Psoas muscle (tissue), 8 donors: ENCODE measurements around the gene DGKB. TPM values are rescaled to one million over a fixed set of nuclear protein-coding genes. Genes with fewer than 3 reads are reported as not detected.

Experiments
- ATAC-seq, 4 donors: fragments of 200-7000 bp; cut with Tn5 transposase; one replicate each; pipeline ENCODE4 v1.9.1; 2020; ENCODE audit warnings: moderate library complexity in 3 of 4, mild to moderate bottlenecking in 2 of 4
- DNase-seq, 2 donors: peaks; one replicate each; pipeline ENCODE4 v3.0.0-alpha.2; 2020
- H3K27ac ChIP-seq: fragments of 200-600 bp; one replicate; pipeline ENCODE4 v1.8.0; 2022
- H3K27me3 ChIP-seq, 3 donors: fragments of 200-600 bp in 1 of 3; one replicate each; pipeline versions ENCODE4 v1.6.1 to v1.8.0; 2013 to 2022; ENCODE audit warnings: low read length in 2 of 3, mild to moderate bottlenecking in 2 of 3, moderate library complexity in 1 of 3; ENCODE audit not compliant: insufficient read depth in 3 of 3
- H3K36me3 ChIP-seq, 2 donors: fragments of 200-600 bp in 1 of 2; one replicate each; pipeline versions ENCODE4 v1.6.1 to v1.8.0; 2013 to 2022; ENCODE audit warnings: low read depth in 1 of 2, mild to moderate bottlenecking in 1 of 2, moderate library complexity in 1 of 2; ENCODE audit not compliant: insufficient read depth in 1 of 2
- H3K4me1 ChIP-seq: fragments of 200-600 bp; one replicate; pipeline ENCODE4 v1.8.0; 2022
- H3K4me3 ChIP-seq: fragments of 200-600 bp; one replicate; pipeline ENCODE4 v1.8.0; 2022; ENCODE audit warnings: mild to moderate bottlenecking
- H3K9me3 ChIP-seq: fragments of 200-600 bp; one replicate; pipeline ENCODE4 v1.8.0; 2022
- WGBS, 3 donors: extraction: QIAGEN DNeasy Blood & Tissue Kit; methylation state at CpG; one replicate each; pipeline versions ENCODE4 v1.1.6 to v1.1.7; 2013; 5-methylcytosine and 5-hydroxymethylcytosine counted together
- intact Hi-C, 2 donors: fragments of 100-400 bp; cut with DNase I; formaldehyde crosslinking; loops; one replicate each; pipeline versions ENCODE4 v1.11.0 to v1.14.2; 2022
- polyA plus RNA-seq, 3 donors: library from polyadenylated mRNA; stranded (reverse); fragments of 200-250 nt; gene quantifications; one replicate each; pipeline ENCODE4 v1.2.3, GENCODE V29; 2013
- total RNA-seq, 4 donors: library from RNA; stranded (reverse); fragmentation: NEBNext Ultra II Directional in 2 of 4; extraction: Animal tissue kit (Norgen Biotek cat#: 25700) in 2 of 4; gene quantifications; one replicate each; pipeline versions ENCODE4 v1.2.1 to v1.2.4, GENCODE V29; 2021 to 2023
- TF ChIP-seq, protein P1 (sequence below): fragments of 200-600 bp; IDR thresholded peaks from one replicate; pipeline ENCODE4 v1.8.0; 2022; ENCODE audit warnings: antibody characterized with exemption
- donor health status: healthy with polysubstance abuse.
- donor health status: DM: no; HTN: no; CAD: no; lungs with moderate emphysema.
- donor health status: Bipolar disorder and iron deficiency.
- donor health status: healthy.
- donor health status: DM: yes; HTN: yes; CAD: no.
- donor health status: DM: no; HTN: no; CAD: no.
- donor health status: DM: no; HTN: no; CAD: no.
- donor health status: DM: yes; HTN: yes; CAD: no.

The DGKB gene
- total and polyA plus RNA-seq, 7 donors, result 0.01 to 0.26 (median 0.04) TPM; not detected in 2

- intact Hi-C loops, result loop anchor here (5.0 to 10.0 kb wide), 2 partner anchors 48 to 66 kb away; no protein-coding TSS in a partner anchor
- H3K27me3 ChIP-seq, result no peaks in the 10 kb centered on the region
- H3K9me3 ChIP-seq, result no peaks in the 10 kb centered on the region
- no peak for DNase-seq
- 61 to 88% (median 70%) methylated on average over 2 of the region's 2 CpGs for WGBS, 3 donors
- no peak overlapping the region for H3K27ac ChIP-seq
- no peak for ATAC-seq
- peaks cover 5% of the 10 kb centered on the region for H3K4me1 ChIP-seq
- H3K36me3 ChIP-seq, result no peaks in the 10 kb centered on the region
- no peak overlapping the region for H3K4me3 ChIP-seq
- TF ChIP-seq, protein P1, sequence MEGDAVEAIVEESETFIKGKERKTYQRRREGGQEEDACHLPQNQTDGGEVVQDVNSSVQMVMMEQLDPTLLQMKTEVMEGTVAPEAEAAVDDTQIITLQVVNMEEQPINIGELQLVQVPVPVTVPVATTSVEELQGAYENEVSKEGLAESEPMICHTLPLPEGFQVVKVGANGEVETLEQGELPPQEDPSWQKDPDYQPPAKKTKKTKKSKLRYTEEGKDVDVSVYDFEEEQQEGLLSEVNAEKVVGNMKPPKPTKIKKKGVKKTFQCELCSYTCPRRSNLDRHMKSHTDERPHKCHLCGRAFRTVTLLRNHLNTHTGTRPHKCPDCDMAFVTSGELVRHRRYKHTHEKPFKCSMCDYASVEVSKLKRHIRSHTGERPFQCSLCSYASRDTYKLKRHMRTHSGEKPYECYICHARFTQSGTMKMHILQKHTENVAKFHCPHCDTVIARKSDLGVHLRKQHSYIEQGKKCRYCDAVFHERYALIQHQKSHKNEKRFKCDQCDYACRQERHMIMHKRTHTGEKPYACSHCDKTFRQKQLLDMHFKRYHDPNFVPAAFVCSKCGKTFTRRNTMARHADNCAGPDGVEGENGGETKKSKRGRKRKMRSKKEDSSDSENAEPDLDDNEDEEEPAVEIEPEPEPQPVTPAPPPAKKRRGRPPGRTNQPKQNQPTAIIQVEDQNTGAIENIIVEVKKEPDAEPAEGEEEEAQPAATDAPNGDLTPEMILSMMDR, result no peak
Observed at GRCh38 chr7:14769261-14769660, 133.3 kb downstream of the DGKB start.

- no peak overlapping the region for H3K27ac ChIP-seq
- no peaks in the 10 kb centered on the region for H3K27me3 ChIP-seq
- DNase-seq (no peak), ATAC-seq (no peak)
- H3K4me3 ChIP-seq, result no peak overlapping the region
- no peaks in the 10 kb centered on the region for H3K9me3 ChIP-seq
- intact Hi-C loops, result loop anchor here (5.0 to 10.0 kb wide), 2 partner anchors 49 to 67 kb away; no protein-coding TSS in a partner anchor
- H3K36me3 ChIP-seq, result no peaks in the 10 kb centered on the region
- WGBS, 3 donors, result 90 to 92% (median 90%) methylated on average over 2 of the region's 2 CpGs
- TF ChIP-seq, protein P1, result no peak
- peaks cover 13% of the 10 kb centered on the region for H3K4me1 ChIP-seq
Observed at GRCh38 chr7:14767716-14768425, 134.7 kb downstream of the DGKB start.

DNA sequence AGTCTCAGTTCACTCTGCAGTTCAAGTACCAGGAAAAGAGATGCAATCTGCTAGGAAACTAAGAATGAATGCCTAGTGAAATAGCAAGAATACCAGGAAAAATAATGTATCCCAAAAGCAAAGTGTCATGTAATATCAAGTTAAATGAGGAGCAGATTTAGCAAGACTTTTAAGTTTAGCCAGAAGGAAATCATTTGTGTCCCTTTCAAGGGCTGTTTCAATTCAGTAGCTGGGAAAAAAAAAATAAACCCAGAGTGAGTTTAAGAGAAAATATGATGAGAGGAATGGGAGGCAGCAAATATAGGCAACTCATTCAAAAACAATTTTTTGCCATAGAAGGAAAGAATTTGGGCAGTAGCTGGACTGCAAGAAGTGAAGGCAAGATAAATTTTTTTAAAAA lies 135.8 kb downstream of the DGKB start:
- ATAC-seq, result no peak
- H3K27me3 ChIP-seq, result no peaks in the 10 kb centered on the region
- H3K9me3 ChIP-seq, result no peaks in the 10 kb centered on the region
- no peak for DNase-seq
- H3K27ac ChIP-seq, result no peak overlapping the region
- TF ChIP-seq, protein P1, result no peak
- intact Hi-C loops, result loop anchor here (5.0 to 10.0 kb wide), 2 partner anchors 51 to 68 kb away; no protein-coding TSS in a partner anchor
- H3K4me3 ChIP-seq, result no peak overlapping the region
- no peaks in the 10 kb centered on the region for H3K36me3 ChIP-seq
- H3K4me1 ChIP-seq, result peaks cover 19% of the 10 kb centered on the region

DNA sequence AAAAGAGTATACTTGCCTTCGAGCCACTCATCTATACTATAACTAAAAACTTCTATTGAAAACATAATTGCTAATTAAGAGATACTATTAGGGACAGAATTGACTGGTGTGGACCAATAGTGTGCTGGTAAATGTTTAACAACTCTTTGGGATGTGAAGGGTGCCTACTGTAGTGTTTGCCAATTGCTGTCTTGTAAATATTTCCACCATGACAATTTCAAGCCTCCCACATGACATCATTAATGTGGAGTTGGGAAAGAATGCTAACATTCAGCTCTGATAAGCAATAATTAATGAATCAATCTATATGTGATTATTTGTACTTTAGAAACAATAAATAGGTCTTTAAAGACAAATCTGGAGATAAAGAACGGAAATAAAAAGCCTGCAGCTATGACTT lies 136.8 kb downstream of the DGKB start:
- Histone ChIP-seq H3K4me3 (no peak overlapping the region), H3K4me1 (peaks cover 25% of the 10 kb centered on the region), H3K9me3 (no peaks in the 10 kb centered on the region), H3K27ac (no peak overlapping the region), H3K27me3 (no peaks in the 10 kb centered on the region), H3K36me3 (no peaks in the 10 kb centered on the region)
- WGBS, 3 donors, result 88 to 96% (median 91%) methylated on average over 2 of the region's 2 CpGs
- no peak for ATAC-seq
- TF ChIP-seq, protein P1, result no peak
- intact Hi-C loops, result loop anchor here (5.0 to 10.0 kb wide), 2 partner anchors 52 to 69 kb away; no protein-coding TSS in a partner anchor
- no peak for DNase-seq
